Cerebellar cortex (tissue), 1 donor: ENCODE measurements around the gene FRMD8.

Experiments used
- DNase-seq: peaks from one replicate; pipeline ENCODE4 v3.0.0-alpha.2; 2015; ENCODE audit warnings: low spot score

The FRMD8 gene

GRCh38 chr11:65375012-65375411 lies 11.4 kb upstream of the FRMD8 start:
- DNase-seq = no peak

- DNase-seq = no peak
Measured at GRCh38 chr11:65376138-65376713, 10.2 kb upstream of the FRMD8 start.

- DNase-seq = no peak
Measured at GRCh38 chr11:65377036-65377435, 9.4 kb upstream of the FRMD8 start.

- DNase-seq = no peak
Measured at GRCh38 chr11:65377777-65378176, 8.7 kb upstream of the FRMD8 start.

- no peak for DNase-seq
Measured at GRCh38 chr11:65378208-65378927, 8.1 kb upstream of the FRMD8 start.

GRCh38 chr11:65378928-65379638 lies 7.4 kb upstream of the FRMD8 start:
- DNase-seq = no peak

- no peak for DNase-seq
Measured at GRCh38 chr11:65379698-65380459, 6.6 kb upstream of the FRMD8 start.

- no peak for DNase-seq
Measured at GRCh38 chr11:65380460-65381119, 5.8 kb upstream of the FRMD8 start.

GRCh38 chr11:65381716-65382032 lies 4.8 kb upstream of the FRMD8 start:
- DNase-seq = no peak

GRCh38 chr11:65382033-65382803 lies 4.2 kb upstream of the FRMD8 start, which contains the start of gene SLC25A45:
TSS of gene SLC25A45 (minus strand) at chr11:65382646. CDS start at chr11:65381951, 695 bp downstream.
- DNase-seq = peak; percentile 63

GRCh38 chr11:65382804-65383368 lies 3.6 kb upstream of the FRMD8 start:
- DNase-seq = no peak

GRCh38 chr11:65383778-65384177 lies 2.7 kb upstream of the FRMD8 start:
- DNase-seq = no peak

GRCh38 chr11:65384301-65384889 lies 2.0 kb upstream of the FRMD8 start:
- DNase-seq = no peak

GRCh38 chr11:65388731-65389130 lies 2.3 kb downstream of the FRMD8 start:
- DNase-seq = peak; percentile 25

GRCh38 chr11:65389294-65389980 lies 3.0 kb downstream of the FRMD8 start:
- peak; percentile 14 for DNase-seq

- DNase-seq = no peak
Measured at GRCh38 chr11:65390099-65390941, 3.9 kb downstream of the FRMD8 start.

GRCh38 chr11:65390996-65391395 lies 4.6 kb downstream of the FRMD8 start:
- peak; percentile 39 for DNase-seq

- no peak for DNase-seq
Measured at GRCh38 chr11:65392186-65392829, 5.9 kb downstream of the FRMD8 start.
